GM12801 (cell line): ENCODE results near the gene TMEM238.

Experiments used
- TF ChIP-seq, protein P1 (sequence below): IDR thresholded peaks from one replicate; pipeline ENCODE4 v1.5.1; 2011; ENCODE audit warnings: control low read depth; ENCODE audit not compliant: insufficient read length; ENCODE audit errors: extremely low read depth

The TMEM238 gene

DNA sequence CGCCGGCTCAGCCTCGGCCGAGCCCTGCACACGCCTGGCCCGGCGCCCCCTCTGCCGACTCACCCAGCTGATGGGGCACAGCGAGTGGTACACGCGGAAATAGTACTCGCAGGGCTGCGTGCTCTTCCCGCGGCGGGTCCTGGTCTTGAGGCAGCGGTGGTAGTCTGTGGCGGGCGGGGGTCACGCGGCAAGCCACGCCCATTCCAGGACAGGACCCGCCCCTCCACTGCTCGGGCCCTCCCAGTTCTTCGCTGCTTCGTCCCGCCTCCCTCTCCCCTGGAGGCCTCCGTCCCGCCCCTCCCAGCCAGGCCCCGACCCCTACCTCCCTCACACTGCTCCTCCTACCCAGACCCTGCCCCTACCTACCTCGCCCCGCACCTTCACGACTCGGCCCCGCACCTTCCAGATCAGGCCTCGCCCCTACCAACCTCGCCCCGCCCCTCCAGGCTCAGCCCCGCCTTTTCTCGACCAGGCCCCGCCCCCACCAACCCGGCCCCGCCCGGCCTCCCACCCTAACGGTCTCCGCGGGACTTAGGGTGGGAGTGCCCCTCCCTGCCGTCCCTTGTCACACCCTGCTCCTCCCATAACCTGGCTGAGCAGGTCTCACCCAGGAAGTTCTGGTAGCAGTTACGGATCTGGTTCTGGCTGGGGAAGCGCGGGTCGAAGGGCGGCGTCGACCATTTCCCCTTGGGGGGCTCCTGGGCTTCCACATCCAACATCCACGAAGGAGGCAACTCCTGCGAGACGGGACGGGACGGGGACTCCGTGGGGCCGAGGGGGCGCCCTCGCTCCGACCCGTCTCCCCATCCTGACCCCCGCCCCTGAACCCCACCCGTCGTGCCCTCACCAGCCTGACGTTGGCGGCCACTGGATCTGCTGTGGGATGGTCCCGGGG is 30.0 kb downstream of the TMEM238 start:
- TF ChIP-seq, protein P1, sequence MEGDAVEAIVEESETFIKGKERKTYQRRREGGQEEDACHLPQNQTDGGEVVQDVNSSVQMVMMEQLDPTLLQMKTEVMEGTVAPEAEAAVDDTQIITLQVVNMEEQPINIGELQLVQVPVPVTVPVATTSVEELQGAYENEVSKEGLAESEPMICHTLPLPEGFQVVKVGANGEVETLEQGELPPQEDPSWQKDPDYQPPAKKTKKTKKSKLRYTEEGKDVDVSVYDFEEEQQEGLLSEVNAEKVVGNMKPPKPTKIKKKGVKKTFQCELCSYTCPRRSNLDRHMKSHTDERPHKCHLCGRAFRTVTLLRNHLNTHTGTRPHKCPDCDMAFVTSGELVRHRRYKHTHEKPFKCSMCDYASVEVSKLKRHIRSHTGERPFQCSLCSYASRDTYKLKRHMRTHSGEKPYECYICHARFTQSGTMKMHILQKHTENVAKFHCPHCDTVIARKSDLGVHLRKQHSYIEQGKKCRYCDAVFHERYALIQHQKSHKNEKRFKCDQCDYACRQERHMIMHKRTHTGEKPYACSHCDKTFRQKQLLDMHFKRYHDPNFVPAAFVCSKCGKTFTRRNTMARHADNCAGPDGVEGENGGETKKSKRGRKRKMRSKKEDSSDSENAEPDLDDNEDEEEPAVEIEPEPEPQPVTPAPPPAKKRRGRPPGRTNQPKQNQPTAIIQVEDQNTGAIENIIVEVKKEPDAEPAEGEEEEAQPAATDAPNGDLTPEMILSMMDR = no peak

DNA sequence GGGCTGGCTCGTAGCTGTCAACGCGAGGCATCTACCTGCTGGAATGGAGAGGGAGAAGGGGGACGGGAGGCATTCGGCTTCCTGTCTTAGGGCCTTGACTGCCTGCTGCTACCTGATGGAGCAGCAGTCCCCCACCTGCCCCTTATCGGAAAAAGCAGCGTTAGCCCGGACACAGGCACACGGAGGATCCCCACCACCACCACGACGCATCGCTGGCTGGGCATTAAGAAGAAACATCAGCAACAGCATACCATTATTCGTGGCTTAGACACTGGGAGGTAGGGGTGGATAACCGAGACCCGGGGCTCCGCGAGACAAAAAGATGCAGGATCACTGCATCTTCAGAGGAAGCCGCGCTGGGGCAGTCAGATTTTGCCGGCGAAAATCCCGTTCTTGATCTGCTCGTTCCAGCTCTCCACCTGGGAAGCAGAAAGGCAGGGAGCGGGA is 30.7 kb downstream of the TMEM238 start:
- TF ChIP-seq, protein P1 = no peak

DNA sequence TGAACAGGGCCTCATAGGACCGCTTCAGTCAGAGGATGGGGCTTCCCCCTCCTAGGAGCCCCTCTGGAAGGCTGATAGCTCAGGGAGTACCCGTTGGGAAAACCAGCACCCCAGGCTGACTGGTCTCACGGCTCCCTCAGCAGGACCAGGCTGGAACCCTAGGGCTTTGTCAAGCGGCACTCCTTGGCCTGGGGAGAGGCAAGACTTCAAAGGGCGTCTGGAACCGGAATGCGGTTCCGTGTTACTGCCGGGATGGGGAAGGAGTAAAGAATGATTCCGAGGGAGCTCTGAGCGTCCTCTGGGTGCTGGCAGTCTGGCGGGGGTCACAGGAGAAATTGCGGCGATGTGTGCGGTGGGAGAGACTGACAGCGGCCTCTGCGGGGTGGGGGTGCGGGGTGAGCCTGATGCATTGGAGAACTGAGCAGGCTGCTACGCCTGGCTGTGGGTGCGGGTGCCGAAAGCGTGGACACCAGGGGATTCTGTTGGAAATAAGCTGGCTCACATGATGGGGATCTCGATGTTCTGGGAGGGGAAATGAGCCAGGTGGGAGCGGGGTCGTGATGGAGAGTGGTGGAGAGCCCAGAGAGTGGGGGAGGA is 31.4 kb downstream of the TMEM238 start:
- TF ChIP-seq, protein P1 = no peak

DNA sequence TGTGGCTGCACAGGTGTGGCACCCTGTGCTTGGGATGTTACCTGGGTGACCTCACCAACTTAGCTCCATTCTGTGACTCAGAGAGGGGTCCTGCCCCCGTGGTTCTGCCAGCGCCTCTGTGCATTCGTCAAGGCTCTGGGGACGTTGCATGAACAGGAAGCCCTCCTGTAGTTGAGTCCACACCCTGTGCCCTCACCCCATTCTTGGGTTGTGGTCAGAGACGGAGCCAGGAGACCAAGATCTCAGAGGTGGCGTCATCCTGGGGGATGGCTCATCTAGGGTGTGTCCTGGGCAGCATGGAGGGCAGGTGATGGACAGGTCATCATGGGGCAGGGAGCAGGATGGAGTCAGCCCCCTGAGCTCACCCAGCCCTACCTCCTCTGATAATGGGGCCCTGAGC is 32.1 kb downstream of the TMEM238 start:
- TF ChIP-seq, protein P1 = no peak

DNA sequence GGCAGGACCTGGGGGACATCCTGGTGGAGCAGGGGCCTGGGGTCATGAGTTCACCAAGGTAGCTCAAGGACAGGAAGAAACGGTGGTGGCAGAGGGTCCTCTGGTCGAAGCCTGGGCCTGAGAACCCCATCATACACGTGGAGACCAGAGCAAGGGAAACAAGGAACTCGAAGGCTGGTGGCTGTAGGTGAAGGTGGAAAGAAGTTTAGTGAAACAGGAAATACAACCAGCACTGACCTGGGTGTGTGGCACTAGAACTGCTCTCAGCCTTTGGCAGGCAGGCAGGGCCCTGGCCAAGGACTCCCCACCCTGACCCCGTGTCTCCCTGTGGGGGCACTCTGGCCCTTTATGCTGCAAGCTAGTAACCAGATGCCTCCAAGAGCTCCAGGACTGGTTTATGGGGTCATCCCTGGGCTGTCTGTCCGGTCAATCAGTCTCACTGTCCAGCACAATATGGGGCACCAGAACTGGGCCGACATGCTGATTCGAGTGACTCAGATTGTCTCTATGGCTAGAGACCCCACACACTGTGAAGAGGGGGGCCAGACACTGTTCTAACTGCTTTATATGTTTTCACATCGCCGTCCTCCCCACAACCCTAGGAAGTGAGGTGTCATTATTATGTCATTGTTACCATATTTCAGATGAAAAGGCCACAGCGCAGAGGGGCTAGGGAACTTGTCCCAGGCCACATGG is 33.3 kb downstream of the TMEM238 start:
- TF ChIP-seq, protein P1 = no peak

DNA sequence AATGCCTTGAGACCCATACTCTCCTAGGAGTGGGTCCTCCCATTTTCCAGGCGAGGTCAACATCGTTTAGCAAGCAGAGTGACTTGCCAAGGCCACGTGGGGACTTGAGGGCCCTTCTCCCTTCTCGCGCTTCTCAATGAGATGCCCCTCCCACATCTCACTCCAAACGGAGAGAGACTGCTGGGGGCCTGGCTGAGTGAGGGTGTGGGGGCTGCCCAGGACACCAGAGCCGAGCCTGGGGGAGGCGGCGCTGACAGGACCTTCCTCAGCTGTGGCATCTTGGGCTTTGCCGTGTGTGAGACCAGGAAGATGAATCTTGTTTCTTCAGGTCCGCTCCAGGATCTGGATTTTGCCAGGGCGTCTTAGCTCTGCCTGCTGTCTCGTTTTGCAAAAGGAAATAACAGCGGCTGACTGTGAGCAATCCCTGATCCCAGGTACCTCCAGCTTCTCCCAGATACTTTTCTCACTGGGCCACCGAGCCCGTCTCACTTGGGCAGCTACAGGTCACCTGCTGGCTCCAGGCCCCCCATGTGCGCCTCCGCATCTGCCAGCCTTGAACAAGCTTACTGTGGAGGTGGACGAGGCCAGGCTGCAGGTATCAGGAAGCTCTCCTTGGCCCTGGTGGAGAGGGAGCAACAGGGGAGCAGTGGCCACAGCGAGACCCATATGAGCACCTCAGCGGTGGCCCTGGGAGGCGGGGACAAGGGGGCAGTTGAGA is 35.6 kb downstream of the TMEM238 start:
- TF ChIP-seq, protein P1 = no peak
